OCI-LY1 (cell line): ENCODE data around the gene CNTNAP5.

ENCODE experiments used
- EZH2 ChIP-seq: fragments of 200-600 bp; sonication (generic), shearing (Covaris generic); IDR thresholded peaks from 2 replicates; pipeline ENCODE4 v1.8.0; 2017; ENCODE audit warnings: borderline replicate concordance, mixed run types, mild to moderate bottlenecking, antibody characterized with exemption, low read length, moderate library complexity, mixed read lengths
- TF ChIP-seq, protein P1 (sequence below): fragments of 200-600 bp; sonication (generic), shearing (Covaris generic); IDR thresholded peaks from 2 replicates; pipeline ENCODE4 v1.5.1; 2017; ENCODE audit warnings: mild to moderate bottlenecking, antibody characterized with exemption, low read length, moderate library complexity, mixed read lengths

DNA sequence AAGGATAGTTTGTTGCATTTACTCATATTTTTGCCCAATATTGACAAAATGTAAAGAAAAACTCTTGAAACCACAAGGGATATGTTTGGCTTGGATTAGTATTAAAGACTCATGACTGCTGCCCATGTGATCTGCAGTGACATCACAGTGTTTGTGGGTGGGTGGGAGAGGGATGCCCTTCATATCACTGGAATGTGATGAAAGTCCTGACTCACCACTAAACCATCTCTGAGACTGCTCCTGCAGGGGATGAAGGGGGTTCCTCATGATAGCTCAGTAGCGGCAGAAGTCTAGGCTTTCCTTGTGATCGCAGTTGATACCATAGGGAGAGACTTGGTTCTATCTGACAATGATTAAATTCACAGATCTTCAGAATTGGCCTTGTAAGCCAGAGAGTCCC lies 451.2 kb downstream of the CNTNAP5 start:
- TF ChIP-seq, protein P1, sequence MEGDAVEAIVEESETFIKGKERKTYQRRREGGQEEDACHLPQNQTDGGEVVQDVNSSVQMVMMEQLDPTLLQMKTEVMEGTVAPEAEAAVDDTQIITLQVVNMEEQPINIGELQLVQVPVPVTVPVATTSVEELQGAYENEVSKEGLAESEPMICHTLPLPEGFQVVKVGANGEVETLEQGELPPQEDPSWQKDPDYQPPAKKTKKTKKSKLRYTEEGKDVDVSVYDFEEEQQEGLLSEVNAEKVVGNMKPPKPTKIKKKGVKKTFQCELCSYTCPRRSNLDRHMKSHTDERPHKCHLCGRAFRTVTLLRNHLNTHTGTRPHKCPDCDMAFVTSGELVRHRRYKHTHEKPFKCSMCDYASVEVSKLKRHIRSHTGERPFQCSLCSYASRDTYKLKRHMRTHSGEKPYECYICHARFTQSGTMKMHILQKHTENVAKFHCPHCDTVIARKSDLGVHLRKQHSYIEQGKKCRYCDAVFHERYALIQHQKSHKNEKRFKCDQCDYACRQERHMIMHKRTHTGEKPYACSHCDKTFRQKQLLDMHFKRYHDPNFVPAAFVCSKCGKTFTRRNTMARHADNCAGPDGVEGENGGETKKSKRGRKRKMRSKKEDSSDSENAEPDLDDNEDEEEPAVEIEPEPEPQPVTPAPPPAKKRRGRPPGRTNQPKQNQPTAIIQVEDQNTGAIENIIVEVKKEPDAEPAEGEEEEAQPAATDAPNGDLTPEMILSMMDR: no peak
- no peak for TF ChIP-seq EZH2
